Urothelium cell line (cell line): ENCODE data around the gene TM4SF1.
"Not testable (repeated sequence)": the region's sequence is repeated elsewhere in the genome, so short reads cannot be mapped to it uniquely, and the experiment has no call there.

Experiments
- DNase-seq: peaks from one replicate; pipeline ENCODE4 v3.0.0; 2011; ENCODE audit warnings: low spot score, mixed read lengths
- FAIRE-seq: peaks from 2 replicates; lab custom pipeline; 2011; peaks lifted over from hg19 to GRCh38; lab: Jason Lieb, UNC

Gene TM4SF1

DNA sequence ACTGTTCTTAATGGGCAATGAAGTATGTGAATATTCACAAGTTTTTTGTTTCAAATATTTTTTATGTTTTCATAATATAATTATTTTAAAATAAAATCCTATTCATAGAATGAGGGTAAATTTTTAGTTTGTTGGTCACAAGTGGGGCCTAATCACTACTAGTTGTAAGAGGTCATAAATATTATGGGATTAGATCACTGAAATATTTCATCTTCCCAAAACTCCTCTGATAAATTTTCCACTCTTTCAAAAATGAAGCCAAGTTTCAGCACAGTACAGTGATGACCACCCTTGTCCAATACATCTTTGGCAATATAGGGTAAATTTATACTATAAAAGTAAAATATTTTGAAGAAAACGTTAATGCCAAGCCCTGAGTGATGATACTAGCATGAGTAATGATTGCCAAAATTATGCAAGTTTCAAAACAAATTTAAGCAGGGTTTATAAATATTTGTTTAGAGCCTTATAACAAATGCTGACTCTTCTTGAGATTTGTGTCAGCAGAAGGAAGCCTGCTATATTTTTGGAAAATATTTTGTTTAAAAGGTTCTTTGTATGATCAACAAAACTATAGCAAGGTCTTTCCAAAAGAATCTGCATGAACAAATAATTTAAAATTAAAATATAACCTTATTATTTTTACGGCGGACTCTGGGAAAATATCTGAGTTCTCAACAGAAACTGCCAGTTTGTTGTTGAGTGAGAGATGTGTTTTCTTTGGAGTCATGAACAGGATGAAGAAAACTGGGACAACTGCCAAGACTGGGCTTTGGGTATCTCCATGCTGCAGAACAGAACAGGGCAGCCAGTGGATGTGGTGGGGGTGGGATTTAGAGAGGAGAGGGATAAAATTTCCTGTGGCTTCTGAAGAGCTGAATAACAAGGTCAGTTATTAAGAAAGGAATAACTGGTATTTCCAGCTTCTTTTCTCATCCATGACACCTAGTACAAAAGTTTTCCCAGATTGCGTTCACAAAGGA lies 17.9 kb upstream of the TM4SF1 start:
- DNase-seq (no peak), FAIRE-seq (no peak)

DNA sequence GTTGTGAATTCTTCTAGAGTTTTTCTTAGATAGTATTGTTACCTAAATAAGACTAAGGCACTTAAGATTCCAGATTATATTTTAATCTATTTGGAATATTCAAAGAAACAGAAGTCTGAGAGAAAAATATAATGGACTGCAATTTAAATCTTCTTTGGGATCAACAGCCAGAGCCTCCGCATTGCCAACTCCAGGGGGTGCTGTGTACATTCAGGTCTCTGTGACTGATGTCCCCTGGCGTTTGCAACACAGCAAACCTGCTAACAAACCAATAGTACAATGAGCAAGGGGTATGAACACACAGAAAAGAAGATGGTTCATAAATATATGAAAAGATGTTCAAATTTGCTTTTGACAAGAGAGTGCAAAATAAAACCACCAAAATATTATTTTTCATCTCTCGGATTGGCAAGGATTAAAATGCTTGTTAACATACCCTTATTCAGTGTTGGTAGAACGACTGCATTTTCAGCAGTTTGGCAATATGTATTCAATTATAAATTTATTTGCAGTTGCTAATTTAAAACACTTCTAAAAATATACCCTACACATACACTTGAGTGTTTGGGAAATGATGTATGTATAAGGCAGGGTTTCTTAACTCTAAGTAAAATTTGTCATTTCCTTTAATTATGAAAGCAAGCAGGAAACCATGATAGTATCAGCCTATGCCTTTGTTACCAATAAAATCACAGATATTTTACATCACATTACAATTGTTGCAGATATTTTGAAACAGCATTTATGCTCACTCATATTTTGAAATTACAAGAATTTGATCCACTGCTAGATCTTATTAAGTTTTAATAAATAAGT lies 16.1 kb upstream of the TM4SF1 start:
- FAIRE-seq (no peak), DNase-seq (peak; percentile 63)

DNA sequence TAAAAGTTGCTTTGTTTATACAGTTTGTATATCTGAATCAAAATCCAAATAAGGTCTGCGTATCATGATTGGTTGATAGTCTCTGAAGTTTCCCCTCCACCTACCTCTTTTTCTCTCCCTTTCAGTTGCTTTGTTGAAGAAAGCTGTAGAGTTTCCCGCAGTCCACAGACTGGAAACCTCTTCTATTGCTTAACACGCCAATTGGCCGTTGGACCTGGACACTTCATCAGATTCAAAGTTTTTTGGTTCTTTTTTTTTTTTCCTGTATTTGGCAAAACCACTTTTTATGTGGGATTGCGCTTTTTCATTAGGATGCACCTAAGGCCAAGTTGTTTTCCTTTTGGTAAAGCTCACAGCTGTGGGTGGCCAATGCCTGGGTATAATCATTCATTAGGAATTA lies 14.5 kb upstream of the TM4SF1 start:
- no peak for FAIRE-seq
- no peak for DNase-seq

DNA sequence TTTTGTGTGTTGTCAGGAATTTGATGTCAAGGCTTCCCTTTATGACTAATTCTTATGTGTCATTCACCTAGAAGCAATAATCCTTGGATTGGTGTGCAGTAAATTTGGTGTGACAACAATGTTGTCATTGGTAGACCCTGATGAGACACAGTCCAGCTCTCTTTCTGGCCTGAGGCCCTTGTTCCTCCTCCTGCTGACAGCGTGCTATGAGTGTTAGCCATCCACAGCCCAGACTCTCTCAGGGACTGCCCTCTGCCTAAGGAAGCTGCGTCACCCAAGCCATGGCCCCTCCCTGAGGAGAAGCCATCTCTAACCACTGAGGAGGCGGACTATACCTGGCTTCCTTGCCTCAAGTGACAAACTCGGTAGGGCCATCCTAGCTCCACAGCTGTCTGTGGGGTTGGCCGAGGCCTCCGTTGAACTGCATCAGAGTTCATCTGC lies 13.3 kb upstream of the TM4SF1 start:
- DNase-seq (no peak), FAIRE-seq (no peak)

DNA sequence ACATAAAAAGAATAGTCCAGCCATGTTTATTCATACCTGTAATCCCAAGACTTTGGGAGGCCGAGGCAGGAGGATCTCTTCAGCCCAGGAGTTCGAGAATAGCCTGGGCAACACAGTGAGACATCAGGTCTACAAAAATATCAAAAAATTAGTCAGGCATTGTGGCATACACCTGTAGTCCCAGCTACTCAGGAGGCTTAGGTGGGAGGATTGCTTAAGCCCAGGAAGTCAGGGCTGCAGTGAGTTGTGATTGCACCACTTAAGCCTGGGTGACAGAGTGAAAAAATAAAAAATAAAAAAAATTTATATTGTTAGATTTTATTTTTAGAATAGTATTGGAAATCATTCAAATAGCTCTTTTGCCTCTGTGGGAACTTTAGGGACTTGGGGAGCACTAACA lies 12.8 kb upstream of the TM4SF1 start:
- FAIRE-seq (no peak), DNase-seq (no peak)

DNA sequence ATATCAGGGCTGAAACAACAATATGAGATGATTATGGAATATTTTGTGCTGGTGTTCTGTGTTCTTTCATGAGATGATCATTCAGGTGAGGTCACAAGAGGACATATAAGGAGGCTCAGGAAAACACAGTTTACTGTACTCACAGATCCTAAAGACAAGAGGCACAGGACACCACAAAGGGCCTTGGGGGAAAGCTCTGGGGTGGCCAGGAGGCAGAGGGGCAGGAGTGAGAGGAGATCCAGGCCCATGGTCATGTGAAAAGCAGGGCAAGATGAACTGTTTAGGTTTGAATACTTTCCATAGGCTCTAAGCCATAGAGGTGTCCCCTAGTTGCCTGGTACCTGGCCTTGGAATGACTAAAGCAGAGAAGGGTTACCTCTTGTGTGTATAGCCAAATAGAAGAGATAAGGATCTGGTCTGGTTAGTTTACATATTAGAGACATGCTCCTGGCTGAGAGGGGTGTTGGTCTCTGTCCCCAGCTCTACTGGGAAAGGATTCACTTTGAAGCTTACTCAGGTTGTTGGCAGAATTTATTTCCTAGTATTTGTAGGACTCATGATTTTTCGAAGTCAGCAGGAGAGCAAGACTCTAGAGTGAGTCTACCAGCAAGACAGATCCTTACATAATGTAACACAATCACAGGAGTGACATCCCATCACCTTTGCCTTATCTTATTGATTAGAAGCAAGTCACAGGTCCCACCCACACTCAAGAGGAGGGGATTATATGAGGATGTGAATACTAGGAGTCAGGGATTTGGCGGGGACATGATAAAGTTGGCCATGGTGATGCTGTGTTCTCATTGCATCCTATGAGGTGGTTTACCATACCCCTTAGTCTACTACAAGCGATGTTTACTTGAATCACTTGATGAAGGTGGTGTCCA lies 11.3 kb upstream of the TM4SF1 start:
- FAIRE-seq: no peak

DNA sequence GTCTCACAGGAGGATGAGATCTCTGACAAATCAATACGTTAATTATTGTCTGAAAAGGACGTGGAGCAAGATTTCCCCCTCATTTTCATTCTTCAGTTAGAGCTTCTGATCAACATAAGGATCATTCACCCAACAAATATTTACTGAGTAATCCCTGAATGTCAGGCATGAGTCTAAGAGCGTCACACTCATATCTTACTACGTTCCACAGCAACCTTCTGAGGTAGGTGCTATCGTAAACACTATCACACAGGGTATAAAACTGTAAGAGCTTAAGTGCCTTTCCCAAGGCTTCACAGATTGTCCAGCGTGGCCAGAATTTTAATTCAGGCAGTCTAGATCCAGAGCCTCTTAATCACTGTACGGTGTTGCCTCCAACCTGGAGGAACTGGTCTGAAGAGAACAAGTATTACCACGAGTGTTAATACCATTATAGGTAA lies 10.6 kb upstream of the TM4SF1 start:
- FAIRE-seq: no peak
- no peak for DNase-seq

More for the DNA sequence above, 11.3 kb upstream of the TM4SF1 start:
- no peak for DNase-seq

DNA sequence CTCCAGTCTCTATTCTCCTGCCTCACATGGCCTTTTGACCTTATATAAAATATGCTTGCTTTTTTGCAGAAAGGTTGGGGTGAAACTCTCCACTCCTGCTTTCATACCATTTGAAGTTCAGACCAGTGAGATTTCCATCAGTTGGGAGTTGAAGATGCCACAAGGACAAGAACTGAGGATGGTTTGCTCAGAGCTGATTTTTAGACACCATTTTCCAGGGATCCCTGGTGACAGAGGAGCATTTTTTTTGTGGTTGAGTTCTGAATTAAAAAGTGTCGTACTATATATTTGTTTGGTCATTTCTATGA lies 8.8 kb upstream of the TM4SF1 start:
- FAIRE-seq: no peak
- DNase-seq: no peak

DNA sequence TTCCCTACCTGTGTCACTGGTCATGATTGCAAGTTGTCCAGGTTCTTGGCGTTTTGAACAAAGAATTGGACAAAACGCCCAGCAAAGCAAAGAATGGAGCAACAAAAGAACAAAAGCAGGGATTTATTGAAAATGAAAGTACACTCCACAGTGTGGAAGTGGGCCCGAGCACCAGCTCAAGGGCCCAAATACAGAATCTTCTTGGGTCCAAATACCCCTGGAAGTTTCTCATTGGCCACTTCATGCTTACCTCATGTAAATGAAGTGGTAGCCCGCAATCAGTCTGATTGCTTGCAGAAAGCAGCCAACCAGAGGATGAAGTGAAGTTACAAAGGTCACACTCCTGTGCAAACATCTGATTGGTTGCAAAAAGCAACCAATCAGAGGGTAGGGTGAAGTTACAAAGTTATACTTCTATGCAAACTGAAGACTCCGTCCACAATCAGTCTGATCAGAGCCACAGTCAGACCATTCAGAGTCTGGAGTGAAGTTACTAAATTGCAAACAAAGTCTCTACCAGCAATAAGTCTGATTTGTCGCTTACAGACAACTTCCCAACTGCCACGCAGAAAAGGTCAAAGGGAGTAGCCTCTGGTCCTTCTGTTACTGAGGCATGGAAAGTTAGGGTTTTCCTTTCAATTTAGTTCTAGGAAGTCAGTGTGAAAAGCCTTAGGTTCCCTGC lies 8.3 kb upstream of the TM4SF1 start:
- no peak for FAIRE-seq
- no peak for DNase-seq

DNA sequence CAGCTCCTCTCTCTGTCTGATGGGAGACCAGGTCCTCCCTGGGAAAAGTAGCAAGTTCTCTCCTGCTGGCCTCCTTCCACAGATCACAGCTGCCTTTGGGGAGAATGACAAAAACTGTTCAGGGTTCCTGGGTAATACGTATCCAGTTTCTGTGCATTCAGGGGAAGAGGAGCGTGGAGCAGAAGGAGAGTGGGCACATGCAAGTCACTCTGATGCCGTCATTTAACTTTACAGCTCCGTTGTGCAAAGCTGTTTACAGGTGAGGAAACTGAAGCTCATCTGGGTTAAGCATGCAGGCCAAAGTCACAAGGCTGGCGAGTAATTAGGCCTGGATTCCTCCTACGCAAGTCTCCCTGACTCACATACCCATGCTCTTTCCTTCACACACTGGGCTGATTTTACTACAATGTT lies 7.5 kb upstream of the TM4SF1 start:
- DNase-seq (no peak), FAIRE-seq (no peak)

DNA sequence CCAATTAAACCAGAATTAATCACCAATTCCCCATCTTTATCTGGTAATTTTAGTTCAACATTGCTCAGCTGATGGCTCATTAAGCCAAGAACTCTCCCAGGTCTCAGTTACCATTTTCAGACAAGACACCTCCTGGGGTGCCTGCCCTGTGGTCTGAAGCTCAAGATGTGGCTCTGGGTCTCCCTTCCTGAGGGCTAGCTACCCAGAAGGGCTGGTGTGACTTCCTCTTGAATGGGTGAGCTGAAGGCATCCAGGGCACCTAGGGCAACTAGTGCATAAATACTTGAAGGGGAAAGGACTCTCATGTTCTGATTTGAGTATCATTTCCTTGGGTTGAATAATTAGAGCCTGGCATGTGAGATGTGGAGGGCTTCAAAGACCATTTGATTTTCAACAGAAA lies 6.7 kb upstream of the TM4SF1 start:
- FAIRE-seq: no peak
- no peak for DNase-seq

DNA sequence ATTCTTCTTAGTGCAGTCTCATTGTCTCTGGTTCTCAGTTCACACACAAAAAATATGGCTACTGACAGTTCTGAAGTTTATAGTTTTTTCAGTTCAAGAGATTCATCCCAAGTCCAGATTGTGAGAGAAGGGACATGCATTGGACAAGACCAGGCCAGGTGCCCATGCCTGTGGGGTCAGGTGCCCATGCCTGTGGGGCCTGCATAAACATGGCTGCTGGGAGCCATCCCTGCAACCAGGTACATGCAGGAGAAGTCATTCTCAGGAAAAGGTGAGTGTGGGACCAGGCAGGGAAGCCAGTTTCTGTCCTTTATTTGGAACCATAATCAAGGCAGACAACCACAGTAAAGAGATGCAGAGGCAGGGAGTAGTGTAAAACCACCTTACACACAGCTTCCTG lies 6.3 kb upstream of the TM4SF1 start:
- DNase-seq (no peak), FAIRE-seq (no peak)

DNA sequence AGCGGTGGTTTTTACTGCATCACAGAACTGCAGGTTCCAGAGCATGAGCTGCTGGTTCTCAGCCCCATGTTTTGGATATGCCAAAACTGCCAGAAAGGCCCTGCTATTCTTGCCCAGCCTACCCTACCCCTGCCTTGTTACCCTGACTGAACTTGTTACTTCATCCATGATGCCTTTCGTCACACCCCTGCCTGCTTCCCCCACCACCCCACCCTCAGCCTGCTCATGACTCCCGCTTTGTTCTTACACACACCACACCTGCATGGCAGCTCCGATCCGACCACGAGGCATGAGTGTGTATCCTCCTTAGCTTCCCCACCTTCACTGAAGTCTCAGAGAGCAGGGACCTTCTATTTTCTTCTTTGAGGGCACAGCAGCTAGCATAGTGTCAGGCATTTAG lies 5.1 kb upstream of the TM4SF1 start:
- no peak for DNase-seq
- no peak for FAIRE-seq

DNA sequence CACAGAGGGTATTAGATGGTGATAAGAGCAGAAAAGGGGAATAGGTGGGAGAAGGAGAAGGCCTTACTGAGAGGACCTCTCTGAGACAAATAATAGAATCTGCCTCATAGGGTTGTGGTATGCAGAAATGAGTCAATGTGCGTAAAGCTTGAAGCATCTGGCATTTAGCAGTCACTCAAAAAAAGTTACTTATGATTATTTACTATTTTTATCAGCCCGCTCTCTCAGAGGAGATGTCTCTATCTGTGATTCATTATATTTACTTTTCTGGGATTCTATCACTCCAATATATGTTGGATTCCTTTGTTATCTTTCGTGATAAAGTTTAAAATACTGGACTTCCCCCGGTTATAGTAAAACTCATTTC lies 4.6 kb upstream of the TM4SF1 start:
- FAIRE-seq (no peak), DNase-seq (no peak)

DNA sequence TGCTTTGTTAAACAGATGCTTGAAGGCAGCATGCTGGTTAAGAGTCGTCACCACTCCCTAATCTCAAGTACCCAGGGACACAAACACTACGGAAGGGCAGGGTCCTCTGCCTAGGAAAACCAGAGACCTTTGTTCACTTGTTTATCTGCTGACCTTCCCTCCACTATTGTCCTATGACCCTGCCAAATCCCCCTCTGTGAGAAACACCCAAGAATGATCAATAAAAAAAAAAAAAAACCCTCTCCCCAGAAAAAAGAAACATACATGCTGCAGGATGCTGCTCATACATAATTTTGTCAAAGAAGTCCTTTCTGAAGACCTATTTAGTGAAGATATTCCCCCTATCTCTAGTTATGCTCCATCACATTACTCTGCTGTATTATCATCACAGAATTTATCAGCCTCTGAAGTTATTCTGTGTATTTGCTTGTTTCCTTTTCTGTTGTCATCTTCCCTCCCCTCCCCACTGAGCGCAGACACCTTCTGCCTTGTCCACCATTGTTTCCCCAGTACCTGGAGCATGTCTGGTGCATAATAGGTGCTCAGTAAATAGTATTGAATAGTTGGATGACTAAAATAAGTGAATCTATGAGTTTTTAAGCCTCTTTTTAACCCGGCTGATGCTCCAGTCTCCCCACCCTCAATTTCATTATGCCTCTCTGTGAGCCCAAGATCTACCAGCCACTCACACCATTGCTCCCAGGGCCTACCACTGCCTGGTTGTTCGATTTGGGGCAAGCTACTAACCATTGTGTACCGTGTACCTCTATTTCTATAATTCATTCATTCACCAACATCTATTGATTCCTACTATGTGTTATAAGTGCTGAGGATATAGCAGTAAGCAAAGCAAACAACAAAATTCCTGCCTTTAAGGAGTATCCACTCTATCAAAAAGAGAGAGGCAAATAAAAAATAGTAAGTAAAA lies 4.0 kb upstream of the TM4SF1 start:
- DNase-seq: no peak
- FAIRE-seq: no peak

DNA sequence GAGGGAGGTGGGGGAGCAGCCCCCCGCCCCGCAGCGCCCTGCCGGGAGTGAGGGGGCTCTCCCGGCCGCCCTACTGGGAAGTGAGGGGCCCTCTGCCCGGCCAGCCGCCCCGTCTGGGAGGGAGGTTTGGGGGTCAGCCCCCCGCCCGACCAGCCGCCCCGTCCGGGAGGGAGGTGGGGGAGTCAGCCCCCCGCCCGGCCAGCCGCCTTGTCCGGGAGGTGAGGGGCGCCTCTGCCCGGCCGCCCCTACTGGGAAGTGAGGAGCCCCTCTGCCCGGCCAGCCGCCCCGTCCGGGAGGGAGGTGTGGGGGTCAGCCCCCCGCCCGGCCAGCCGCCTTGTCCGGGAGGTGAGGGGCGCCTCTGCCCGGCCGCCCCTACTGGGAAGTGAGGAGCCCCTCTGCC lies 2.8 kb upstream of the TM4SF1 start:
- not testable (repeated sequence) for DNase-seq, FAIRE-seq

DNA sequence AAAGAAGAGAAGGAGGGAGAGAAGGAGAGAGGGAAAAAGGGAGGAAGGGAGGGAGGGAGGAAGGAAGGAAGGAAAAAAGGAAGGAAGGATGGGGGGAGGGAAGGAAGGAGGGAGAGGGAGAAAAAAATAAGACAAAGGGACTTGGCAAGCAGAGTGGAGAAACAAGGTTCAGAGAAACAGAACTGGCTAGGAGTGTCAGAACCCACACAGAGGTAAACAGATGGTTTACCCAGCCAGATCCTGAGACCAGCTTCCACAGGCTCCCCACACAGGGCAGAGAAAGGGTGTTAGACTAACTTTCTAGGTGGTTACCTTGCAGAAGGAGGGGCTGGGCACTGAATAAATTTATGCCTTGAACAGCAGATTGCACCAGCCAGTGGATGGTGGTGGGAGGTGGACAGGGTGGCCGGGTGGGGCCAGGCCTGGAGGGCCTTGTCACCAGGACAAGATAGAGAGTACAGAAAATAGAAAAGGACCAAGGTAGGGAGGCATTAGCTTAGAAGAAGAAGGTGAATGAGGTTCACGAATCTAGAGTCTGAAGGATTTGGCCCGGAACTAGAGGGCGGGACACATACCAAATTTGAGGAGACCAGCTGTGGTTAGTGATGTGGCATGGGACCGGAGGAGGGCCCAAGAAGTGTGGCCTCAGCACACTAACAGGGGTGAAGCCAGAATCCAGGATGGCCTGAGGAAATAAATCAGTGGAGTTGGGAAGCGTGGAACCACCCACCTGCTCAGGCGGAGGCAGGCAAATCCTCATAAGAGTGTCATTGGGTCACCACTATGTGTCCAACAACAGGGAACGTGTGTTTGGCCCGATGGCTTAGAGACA lies 1.2 kb upstream of the TM4SF1 start:
- no peak for DNase-seq
- FAIRE-seq: no peak

DNA sequence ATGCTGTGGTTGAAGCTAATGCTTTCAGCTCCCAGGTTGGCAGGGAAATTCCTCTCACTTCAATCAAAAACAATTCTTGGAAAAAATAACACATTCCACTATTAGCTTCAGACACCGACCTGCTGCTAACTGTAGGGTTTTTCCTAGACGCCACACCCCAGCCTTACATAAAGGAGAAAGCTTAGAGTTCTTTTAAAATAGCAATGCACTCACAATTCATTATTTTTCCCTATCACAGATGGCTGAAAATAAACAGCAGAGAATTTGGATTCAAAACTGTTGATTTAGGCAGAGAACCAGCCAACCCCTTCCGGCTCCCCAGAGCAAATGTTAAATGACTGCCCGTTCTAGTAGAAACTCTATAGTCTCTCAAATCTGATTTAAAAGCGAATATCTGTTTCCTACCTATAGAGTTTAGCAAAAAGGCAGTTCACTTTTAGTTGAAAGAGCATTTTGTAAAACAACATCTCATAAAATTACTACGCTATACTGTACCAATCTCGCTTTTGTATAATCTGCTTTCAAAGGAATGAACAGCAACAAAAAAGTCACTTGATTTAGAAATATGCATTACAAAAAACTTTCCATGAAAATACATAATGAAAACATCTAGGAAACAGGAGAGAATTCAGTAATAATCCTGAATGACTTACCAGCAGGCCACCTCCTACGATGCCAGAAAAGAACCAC lies 586 bp downstream of the TM4SF1 start:
- DNase-seq: no peak
- FAIRE-seq: no peak
